Measurements from ENCODE around the gene RAB44. TPM values are rescaled to one million over a fixed set of nuclear protein-coding genes. Genes with fewer than 3 reads are reported as not detected.

The RAB44 gene
- total and polyA plus RNA-seq, 9 of the 15 experiments (the other 6 are each of a cell fraction or from before 2014, with no cell fraction given) = not detected

GRCh38 chr6:36756786-36757185, 59.2 kb downstream of the RAB44 start:
- H3K9me1 ChIP-seq (ENCODE audit: control insufficient read depth, insufficient read depth, low read length) = no peaks in the 10 kb centered on the region
- ChIA-PET CTCF (ENCODE audit: low intra/inter-chr PET ratio) (no interaction called here), POLR2A (interaction anchor here (0.7 kb wide), 1 partner anchor 41 kb away, joined by 4 read pairs; no protein-coding TSS in a partner anchor)
- DNase-seq (ENCODE audit: extremely low read depth in 1 of 4, low spot score in 3 of 4) (no peak), FAIRE-seq (no peak), ATAC-seq (no peak)
- no peak overlapping the region for H3K4me2 ChIP-seq (ENCODE audit: insufficient read depth, low read length)
- BruUV-seq (replicated peaks) = no TSS peak
- no peak overlapping the region for H2AFZ ChIP-seq (ENCODE audit: low read depth, low read length)
- no peak overlapping the region for H3K4me3 ChIP-seq
- H3K9me3 ChIP-seq (replicated peaks; ENCODE audit: control insufficient read depth, insufficient read depth, low read depth, low read length) = no peaks in the 10 kb centered on the region
- peaks cover 14% of the 10 kb centered on the region; the same call in 1 of the 2 replicates for H4K20me1 ChIP-seq (replicated peaks; ENCODE audit: control insufficient read depth, insufficient read depth, low read length)
- no peaks in the 10 kb centered on the region for H3K36me3 ChIP-seq (ENCODE audit: control insufficient read depth, insufficient read depth, low read length)
- 27% methylated on average over 8 of the region's 8 CpGs for WGBS (ENCODE audit: insufficient coverage, low coverage, missing lambda C conversion rate)
- no peaks in the 10 kb centered on the region for H3K79me2 ChIP-seq (ENCODE audit: control insufficient read depth, insufficient read depth, low read length)
- in situ Hi-C loops (cut with MboI) = loop anchor here (10.0 kb wide), 1 partner anchor 132 kb away; no protein-coding TSS in a partner anchor
- peaks cover 0 to 5% of the 10 kb centered on the region in 2 experiments; a peak in 3 of 5 replicates for H3K4me1 ChIP-seq (replicated peaks in 1 of 2; ENCODE audit: control insufficient read depth in 2 of 2, insufficient read depth in 2 of 2, low read length in 2 of 2)
- H3K27ac ChIP-seq (ENCODE audit: extremely low read depth, low read depth, low read length) = no peak overlapping the region
- H3K27me3 ChIP-seq (ENCODE audit: control insufficient read depth in 2 of 2, insufficient read depth in 2 of 2, low read length in 2 of 2) = peaks cover 16 to 30% of the 10 kb centered on the region in 2 experiments; a peak in 4 of 5 replicates
- no peak overlapping the region for H3K9ac ChIP-seq (ENCODE audit: insufficient read depth in 1 of 2, low read depth in 2 of 2, low read length in 2 of 2)
- intact Hi-C loops (cut with micrococcal nuclease) = no loop called here
- no peak for TF ChIP-seq NR0B1 (IDR thresholded peaks at IDR 0.05; ENCODE audit: partially characterized antibody)
- TF ChIP-seq MLX (CRISPR knock-in tag; conservative IDR thresholded peaks at IDR 0.05) = no peak
- TF ChIP-seq CHD7 (IDR thresholded peaks at IDR 0.05; ENCODE audit: low read depth, low read length) = no peak
- TF ChIP-seq, protein P1, sequence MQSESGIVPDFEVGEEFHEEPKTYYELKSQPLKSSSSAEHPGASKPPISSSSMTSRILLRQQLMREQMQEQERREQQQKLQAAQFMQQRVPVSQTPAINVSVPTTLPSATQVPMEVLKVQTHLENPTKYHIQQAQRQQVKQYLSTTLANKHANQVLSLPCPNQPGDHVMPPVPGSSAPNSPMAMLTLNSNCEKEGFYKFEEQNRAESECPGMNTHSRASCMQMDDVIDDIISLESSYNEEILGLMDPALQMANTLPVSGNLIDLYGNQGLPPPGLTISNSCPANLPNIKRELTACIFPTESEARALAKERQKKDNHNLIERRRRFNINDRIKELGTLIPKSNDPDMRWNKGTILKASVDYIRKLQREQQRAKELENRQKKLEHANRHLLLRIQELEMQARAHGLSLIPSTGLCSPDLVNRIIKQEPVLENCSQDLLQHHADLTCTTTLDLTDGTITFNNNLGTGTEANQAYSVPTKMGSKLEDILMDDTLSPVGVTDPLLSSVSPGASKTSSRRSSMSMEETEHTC (IDR thresholded peaks at IDR 0.05) = no peak
- no peak for TF ChIP-seq EP300 (IDR thresholded peaks at IDR 0.05; ENCODE audit: low read length)
- TF ChIP-seq PHF8 (IDR thresholded peaks at IDR 0.05; ENCODE audit: borderline replicate concordance, low read length) = no peak
- TF ChIP-seq PHTF2 (CRISPR knock-in tag; IDR thresholded peaks at IDR 0.05) = no peak

All from K562 (cell line).